Mesodermal cell (in vitro differentiated cells): ENCODE measurements around the gene ADAMTS14.

ENCODE experiments used
- H3K27ac ChIP-seq: 2 replicates; pipeline ENCODE4 v1.7.0; 2013; ENCODE audit warnings: mild to moderate bottlenecking, low read depth, low read length, moderate library complexity; ENCODE audit not compliant: severe bottlenecking
- H3K36me3 ChIP-seq: 2 replicates; pipeline ENCODE4 v1.7.1; 2013; ENCODE audit warnings: mild to moderate bottlenecking, low read length, moderate library complexity; ENCODE audit not compliant: control insufficient read depth, insufficient read depth
- H3K4me1 ChIP-seq: one replicate; pipeline ENCODE4 v1.7.1; 2013; ENCODE audit warnings: mild to moderate bottlenecking, low read length; ENCODE audit not compliant: insufficient read depth, control insufficient read depth, poor library complexity, severe bottlenecking
- H3K4me3 ChIP-seq: 2 replicates; pipeline ENCODE4 v1.7.0; 2013; ENCODE audit warnings: low read length, control low read depth, mild to moderate bottlenecking; ENCODE audit not compliant: insufficient read depth, poor library complexity, severe bottlenecking; ENCODE audit errors: extremely low read depth
- H3K9me3 ChIP-seq: 2 replicates; pipeline ENCODE4 v1.7.1; 2013; ENCODE audit warnings: mild to moderate bottlenecking, low read length, moderate library complexity; ENCODE audit not compliant: control insufficient read depth
- WGBS, 2 experiments: methylation state at CpG; one replicate each; pipeline ENCODE4 v1.1.5; 2013; ENCODE audit warnings: missing lambda C conversion rate in 2 of 2; ENCODE audit not compliant: insufficient coverage in 2 of 2; 5-methylcytosine and 5-hydroxymethylcytosine counted together

The ADAMTS14 gene

GRCh38 chr10:70745555-70745954 lies 73.2 kb downstream of the ADAMTS14 start:
- Histone ChIP-seq H3K36me3 (no peaks in the 10 kb centered on the region), H3K4me1 (peaks cover 9% of the 10 kb centered on the region), H3K9me3 (no peaks in the 10 kb centered on the region), H3K4me3 (no peak overlapping the region), H3K27ac (no peak overlapping the region)
- WGBS, 2 experiments: 83 to 100% methylated on average over 1 to 2 of the region's 2 CpGs

- H3K4me1 ChIP-seq: peaks cover 9% of the 10 kb centered on the region
- WGBS, 2 experiments: 80 to 81% methylated on average over 11 to 14 of the region's 15 CpGs
- H3K36me3 ChIP-seq: no peaks in the 10 kb centered on the region
- H3K9me3 ChIP-seq: no peaks in the 10 kb centered on the region
- no peak overlapping the region for H3K27ac ChIP-seq
- no peak overlapping the region for H3K4me3 ChIP-seq
These were observed 75.1 kb downstream of the ADAMTS14 start for GRCh38 chr10:70747192-70747965.

- no peak overlapping the region for H3K4me3 ChIP-seq
- no peaks in the 10 kb centered on the region for H3K36me3 ChIP-seq
- H3K27ac ChIP-seq: no peak overlapping the region
- no peaks in the 10 kb centered on the region for H3K9me3 ChIP-seq
- peaks cover under 1% of the 10 kb centered on the region for H3K4me1 ChIP-seq
- WGBS, 2 experiments: 72 to 83% methylated on average over 3 of the region's 3 CpGs
These were observed 76.0 kb downstream of the ADAMTS14 start for GRCh38 chr10:70748305-70748704.

- Histone ChIP-seq H3K9me3 (no peaks in the 10 kb centered on the region), H3K4me3 (no peak overlapping the region), H3K4me1 (no peaks in the 10 kb centered on the region), H3K27ac (no peak overlapping the region), H3K36me3 (no peaks in the 10 kb centered on the region)
- 91 to 94% methylated on average over 7 to 8 of the region's 10 CpGs for WGBS, 2 experiments
These were observed 76.7 kb downstream of the ADAMTS14 start for GRCh38 chr10:70748801-70749573.

GRCh38 chr10:70749756-70750155 lies 77.5 kb downstream of the ADAMTS14 start:
- no peak overlapping the region for H3K4me3 ChIP-seq
- peaks cover 5% of the 10 kb centered on the region for H3K4me1 ChIP-seq
- H3K27ac ChIP-seq: no peak overlapping the region
- no peaks in the 10 kb centered on the region for H3K9me3 ChIP-seq
- H3K36me3 ChIP-seq: no peaks in the 10 kb centered on the region
- WGBS, 2 experiments: 98% methylated on average over 9 of the region's 10 CpGs

- 45 to 46% methylated on average over 2 of the region's 3 CpGs for WGBS, 2 experiments
- Histone ChIP-seq H3K4me1 (peaks cover 5% of the 10 kb centered on the region), H3K9me3 (no peaks in the 10 kb centered on the region)
These were observed 77.9 kb downstream of the ADAMTS14 start for GRCh38 chr10:70750156-70750703.

GRCh38 chr10:70751356-70751755 lies 79.0 kb downstream of the ADAMTS14 start:
- Histone ChIP-seq H3K4me3 (no peak overlapping the region), H3K27ac (no peak overlapping the region), H3K4me1 (peaks cover 5% of the 10 kb centered on the region), H3K9me3 (no peaks in the 10 kb centered on the region), H3K36me3 (no peaks in the 10 kb centered on the region)
- WGBS, 2 experiments: 90 to 94% methylated on average over 6 to 9 of the region's 9 CpGs

More at GRCh38 chr10:70750156-70750703, 77.9 kb downstream of the ADAMTS14 start:
- Histone ChIP-seq H3K27ac (no peak overlapping the region), H3K36me3 (no peaks in the 10 kb centered on the region), H3K4me3 (no peak overlapping the region)

GRCh38 chr10:70751991-70752390 lies 79.7 kb downstream of the ADAMTS14 start:
- H3K27ac ChIP-seq: no peak overlapping the region
- H3K9me3 ChIP-seq: no peaks in the 10 kb centered on the region
- WGBS, 2 experiments: 93 to 94% methylated on average over 12 to 14 of the region's 14 CpGs
- peaks cover 5% of the 10 kb centered on the region for H3K4me1 ChIP-seq
- H3K4me3 ChIP-seq: no peak overlapping the region
- H3K36me3 ChIP-seq: no peaks in the 10 kb centered on the region

- no peaks in the 10 kb centered on the region for H3K36me3 ChIP-seq
- H3K4me3 ChIP-seq: no peak overlapping the region
- no peaks in the 10 kb centered on the region for H3K9me3 ChIP-seq
- H3K4me1 ChIP-seq: peaks cover 5% of the 10 kb centered on the region
- 90 to 95% methylated on average over 5 to 6 of the region's 7 CpGs for WGBS, 2 experiments
- no peak overlapping the region for H3K27ac ChIP-seq
These were observed 80.3 kb downstream of the ADAMTS14 start for GRCh38 chr10:70752571-70752970.

GRCh38 chr10:70753026-70753663 lies 80.8 kb downstream of the ADAMTS14 start:
- Histone ChIP-seq H3K36me3 (no peaks in the 10 kb centered on the region), H3K27ac (no peak overlapping the region), H3K4me1 (peaks cover 5% of the 10 kb centered on the region), H3K4me3 (no peak overlapping the region), H3K9me3 (no peaks in the 10 kb centered on the region)
- 87 to 95% methylated on average over 7 to 8 of the region's 10 CpGs for WGBS, 2 experiments
